Smooth muscle cell (in vitro differentiated cells): ENCODE measurements around the gene ZDHHC18. TPM values are rescaled to one million over a fixed set of nuclear protein-coding genes. Genes with fewer than 3 reads are reported as not detected.
"Not testable (repeated sequence)": the region's sequence is repeated elsewhere in the genome, so short reads cannot be mapped to it uniquely, and the experiment has no call there.

Source experiments
- DNase-seq: peaks from one replicate; lab custom pipeline; 2025; ENCODE audit not compliant: unreplicated experiment; lab: John Stamatoyannopoulos, UW
- H2AFZ ChIP-seq: fragments of 200-600 bp; sonication (generic); 2 replicates; pipeline ENCODE4 v1.6.0; 2016; ENCODE audit warnings: antibody characterized with exemption, low read depth, mild to moderate bottlenecking
- H3F3A ChIP-seq: fragments of 200-600 bp; sonication (generic); 2 replicates; pipeline ENCODE4 v1.6.0; 2017; ENCODE audit warnings: antibody characterized with exemption, low read depth
- H3K27ac ChIP-seq: fragments of 200-600 bp; sonication (generic); 2 replicates; pipeline ENCODE4 v1.5.1; 2016; ENCODE audit warnings: low read depth, mild to moderate bottlenecking
- H3K27me3 ChIP-seq: fragments of 200-600 bp; sonication (generic); 2 replicates; pipeline ENCODE4 v1.6.1; 2016; ENCODE audit warnings: low read depth, mild to moderate bottlenecking
- H3K36me3 ChIP-seq: fragments of 200-600 bp; sonication (generic); 2 replicates; pipeline ENCODE4 v1.5.1; 2016; ENCODE audit warnings: low read depth
- H3K4me1 ChIP-seq: fragments of 200-600 bp; sonication (generic); 2 replicates; pipeline ENCODE4 v1.5.1; 2016; ENCODE audit warnings: low read depth
- H3K4me2 ChIP-seq: fragments of 200-600 bp; sonication (generic); 2 replicates; pipeline ENCODE4 v1.6.0; 2016; ENCODE audit warnings: mild to moderate bottlenecking
- H3K4me3 ChIP-seq: fragments of 200-600 bp; sonication (generic); 2 replicates; pipeline ENCODE4 v1.5.1; 2016; ENCODE audit warnings: mild to moderate bottlenecking
- H3K79me2 ChIP-seq: fragments of 200-600 bp; sonication (generic); 2 replicates; pipeline ENCODE4 v1.6.0; 2016; ENCODE audit warnings: low read depth, mild to moderate bottlenecking
- H3K9ac ChIP-seq: fragments of 200-600 bp; sonication (generic); 2 replicates; pipeline ENCODE4 v1.6.0; 2016; ENCODE audit warnings: low read depth
- H3K9me3 ChIP-seq: fragments of 200-600 bp; sonication (generic); replicated peaks from 2 replicates; pipeline ENCODE4 v1.5.1; 2016; ENCODE audit warnings: low read depth
- H4K20me1 ChIP-seq: fragments of 200-600 bp; sonication (generic); 2 replicates; pipeline ENCODE4 v1.6.0; 2016; ENCODE audit warnings: low read depth
- WGBS: methylation state at CpG from one replicate; pipeline ENCODE4 v1.1.7; 2016; ENCODE audit warnings: low lambda C conversion rate; 5-methylcytosine and 5-hydroxymethylcytosine counted together
- polyA plus RNA-seq: library from polyadenylated mRNA; unstranded; fragments of >200 nt; fragmentation: Nextera tagmentation; extraction: Ambion mirVana; gene quantifications from 2 replicates; pipeline ENCODE4 v1.2.1, GENCODE V29; 2016
- total RNA-seq: library from RNA; depleted of rRNA; stranded (reverse); fragments of >200 nt; gene quantifications from 2 replicates; pipeline ENCODE4 v1.2.3, GENCODE V29; 2014
- TF ChIP-seq, protein P1 (sequence below): fragments of 200-600 bp; sonication (generic); IDR thresholded peaks from 2 replicates; pipeline ENCODE4 v1.5.1; 2017; ENCODE audit warnings: borderline replicate concordance, mild to moderate bottlenecking, antibody characterized with exemption; ENCODE audit not compliant: insufficient read depth, poor library complexity, severe bottlenecking

ZDHHC18 gene
- total and polyA plus RNA-seq, 2 experiments from 2014 or later, result 20.3 to 52.5 TPM

DNA sequence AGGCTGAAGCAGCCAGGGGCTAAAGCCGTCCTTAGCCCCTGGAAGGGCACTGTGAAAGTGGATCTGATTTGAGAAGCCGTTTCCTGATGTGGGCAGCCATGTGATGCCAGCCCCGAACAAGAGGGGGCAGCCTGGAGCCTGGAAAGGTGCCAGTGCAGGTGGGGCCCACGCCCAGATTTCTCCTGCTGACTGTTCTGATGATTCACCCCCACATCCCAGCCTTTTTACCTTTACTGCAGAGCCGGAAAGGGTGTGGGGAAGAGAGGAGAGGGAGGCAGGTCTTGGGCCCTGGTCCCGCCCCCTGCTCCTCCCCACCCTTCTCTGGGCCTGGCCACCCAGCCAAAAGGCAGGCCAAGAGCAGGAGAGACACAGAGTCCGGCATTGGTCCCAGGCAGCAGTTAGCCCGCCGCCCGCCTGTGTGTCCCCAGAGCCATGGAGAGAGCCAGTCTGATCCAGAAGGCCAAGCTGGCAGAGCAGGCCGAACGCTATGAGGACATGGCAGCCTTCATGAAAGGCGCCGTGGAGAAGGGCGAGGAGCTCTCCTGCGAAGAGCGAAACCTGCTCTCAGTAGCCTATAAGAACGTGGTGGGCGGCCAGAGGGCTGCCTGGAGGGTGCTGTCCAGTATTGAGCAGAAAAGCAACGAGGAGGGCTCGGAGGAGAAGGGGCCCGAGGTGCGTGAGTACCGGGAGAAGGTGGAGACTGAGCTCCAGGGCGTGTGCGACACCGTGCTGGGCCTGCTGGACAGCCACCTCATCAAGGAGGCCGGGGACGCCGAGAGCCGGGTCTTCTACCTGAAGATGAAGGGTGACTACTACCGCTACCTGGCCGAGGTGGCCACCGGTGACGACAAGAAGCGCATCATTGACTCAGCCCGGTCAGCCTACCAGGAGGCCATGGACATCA, 36.5 kb downstream of the ZDHHC18 start, which contains the start of gene SFN:
Gene SFN, plus strand, starts transcription at position 369 of the 904 bp plus-strand sequence. Its CDS starts 64 bp downstream, at position 433.
- Histone ChIP-seq H3K9me3 (no peaks in the 10 kb centered on the region), H3K36me3 (no peaks in the 10 kb centered on the region), H3K4me1 (peaks cover 15% of the 10 kb centered on the region), H3K27me3 (no peaks in the 10 kb centered on the region), H3K9ac (peak within 1 kb of the TSS; percentile 61), H3K4me2 (peak within 1 kb of the TSS; percentile 93), H3K79me2 (no peaks in the 10 kb centered on the region), H3K4me3 (peak within 1 kb of the TSS; percentile 59), H2AFZ (no peak within 1 kb of the TSS), H3F3A (no peaks in the 10 kb centered on the region), H3K27ac (peak within 1 kb of the TSS; percentile 78), H4K20me1 (no peaks in the 10 kb centered on the region)
- TF ChIP-seq, protein P1, sequence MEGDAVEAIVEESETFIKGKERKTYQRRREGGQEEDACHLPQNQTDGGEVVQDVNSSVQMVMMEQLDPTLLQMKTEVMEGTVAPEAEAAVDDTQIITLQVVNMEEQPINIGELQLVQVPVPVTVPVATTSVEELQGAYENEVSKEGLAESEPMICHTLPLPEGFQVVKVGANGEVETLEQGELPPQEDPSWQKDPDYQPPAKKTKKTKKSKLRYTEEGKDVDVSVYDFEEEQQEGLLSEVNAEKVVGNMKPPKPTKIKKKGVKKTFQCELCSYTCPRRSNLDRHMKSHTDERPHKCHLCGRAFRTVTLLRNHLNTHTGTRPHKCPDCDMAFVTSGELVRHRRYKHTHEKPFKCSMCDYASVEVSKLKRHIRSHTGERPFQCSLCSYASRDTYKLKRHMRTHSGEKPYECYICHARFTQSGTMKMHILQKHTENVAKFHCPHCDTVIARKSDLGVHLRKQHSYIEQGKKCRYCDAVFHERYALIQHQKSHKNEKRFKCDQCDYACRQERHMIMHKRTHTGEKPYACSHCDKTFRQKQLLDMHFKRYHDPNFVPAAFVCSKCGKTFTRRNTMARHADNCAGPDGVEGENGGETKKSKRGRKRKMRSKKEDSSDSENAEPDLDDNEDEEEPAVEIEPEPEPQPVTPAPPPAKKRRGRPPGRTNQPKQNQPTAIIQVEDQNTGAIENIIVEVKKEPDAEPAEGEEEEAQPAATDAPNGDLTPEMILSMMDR, result peak; percentile 40
- WGBS, result 60% methylated on average over 37 of the region's 37 CpGs
- no peak for DNase-seq

DNA sequence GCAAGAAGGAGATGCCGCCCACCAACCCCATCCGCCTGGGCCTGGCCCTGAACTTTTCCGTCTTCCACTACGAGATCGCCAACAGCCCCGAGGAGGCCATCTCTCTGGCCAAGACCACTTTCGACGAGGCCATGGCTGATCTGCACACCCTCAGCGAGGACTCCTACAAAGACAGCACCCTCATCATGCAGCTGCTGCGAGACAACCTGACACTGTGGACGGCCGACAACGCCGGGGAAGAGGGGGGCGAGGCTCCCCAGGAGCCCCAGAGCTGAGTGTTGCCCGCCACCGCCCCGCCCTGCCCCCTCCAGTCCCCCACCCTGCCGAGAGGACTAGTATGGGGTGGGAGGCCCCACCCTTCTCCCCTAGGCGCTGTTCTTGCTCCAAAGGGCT, 37.2 kb downstream of the ZDHHC18 start:
- WGBS, result 70% methylated on average over 19 of the region's 20 CpGs
- Histone ChIP-seq H3K4me2 (peak overlapping the region; percentile 93), H3K9me3 (no peaks in the 10 kb centered on the region), H3K9ac (peak overlapping the region; percentile 61), H3F3A (no peaks in the 10 kb centered on the region), H3K79me2 (no peaks in the 10 kb centered on the region), H3K27ac (peak overlapping the region; percentile 65), H3K36me3 (no peaks in the 10 kb centered on the region), H3K27me3 (no peaks in the 10 kb centered on the region), H2AFZ (no peak overlapping the region), H4K20me1 (no peaks in the 10 kb centered on the region), H3K4me3 (peak overlapping the region; percentile 59), H3K4me1 (peaks cover 15% of the 10 kb centered on the region)
- no peak for DNase-seq
- TF ChIP-seq, protein P1, result no peak

DNA sequence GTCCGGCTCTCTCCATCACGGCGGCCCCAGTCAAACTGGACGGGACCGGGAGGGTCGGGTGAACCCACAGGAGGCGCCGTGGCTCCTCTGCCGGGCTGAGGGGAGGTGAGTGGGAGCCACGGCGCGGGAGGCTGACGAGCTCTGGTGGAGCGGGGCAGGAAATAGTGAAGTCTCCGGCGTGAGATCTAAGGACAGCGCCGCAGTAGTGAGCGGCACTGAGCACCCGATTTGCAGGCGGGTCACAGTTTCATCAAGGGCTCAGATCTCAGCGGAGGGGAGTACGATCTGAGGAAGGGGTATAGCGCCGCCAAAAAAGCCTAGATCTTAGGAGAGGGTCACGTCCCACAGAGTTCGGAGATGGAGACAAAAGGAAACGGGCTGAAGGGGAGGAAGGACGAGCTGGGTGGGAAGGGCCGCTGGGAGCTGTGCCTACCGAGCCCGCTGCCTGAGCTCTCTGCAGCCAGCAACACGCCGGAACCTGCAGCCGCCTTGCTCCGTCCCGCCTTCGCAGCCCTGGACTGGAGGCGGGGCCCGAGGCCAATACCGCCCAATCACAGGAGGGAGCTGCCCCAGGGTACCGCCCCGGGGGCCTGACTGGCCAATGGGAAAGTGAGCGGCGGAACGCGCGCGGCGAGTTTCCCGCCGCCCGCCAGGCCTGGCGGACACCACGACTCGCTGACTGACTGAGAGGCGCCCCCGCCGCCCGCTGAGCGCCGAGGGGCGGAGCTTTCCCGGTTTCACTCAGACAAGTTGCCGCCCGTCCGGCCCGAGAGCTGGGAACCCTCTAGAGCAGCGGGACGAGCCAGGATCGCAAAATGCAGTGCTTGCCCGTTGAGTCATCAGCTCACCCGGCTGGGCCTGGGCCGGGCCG, 38.4 kb downstream of the ZDHHC18 start:
- H3K27me3 ChIP-seq, result no peaks in the 10 kb centered on the region
- peak overlapping the region; percentile 92 for H3K27ac ChIP-seq
- peak overlapping the region; percentile 59 for H3K4me3 ChIP-seq
- H3K79me2 ChIP-seq, result no peaks in the 10 kb centered on the region
- WGBS, result under 1% methylated on average over 72 of the region's 75 CpGs
- H3F3A ChIP-seq, result no peaks in the 10 kb centered on the region
- no peaks in the 10 kb centered on the region for H3K9me3 ChIP-seq
- TF ChIP-seq, protein P1, result no peak
- H3K4me2 ChIP-seq, result peak overlapping the region; percentile 93
- peaks cover 15% of the 10 kb centered on the region for H3K4me1 ChIP-seq
- no peaks in the 10 kb centered on the region for H4K20me1 ChIP-seq
- no peaks in the 10 kb centered on the region for H3K36me3 ChIP-seq
- DNase-seq, result peak; percentile 92
- H3K9ac ChIP-seq, result peak overlapping the region; percentile 79
- H2AFZ ChIP-seq, result peak overlapping the region; percentile 77

DNA sequence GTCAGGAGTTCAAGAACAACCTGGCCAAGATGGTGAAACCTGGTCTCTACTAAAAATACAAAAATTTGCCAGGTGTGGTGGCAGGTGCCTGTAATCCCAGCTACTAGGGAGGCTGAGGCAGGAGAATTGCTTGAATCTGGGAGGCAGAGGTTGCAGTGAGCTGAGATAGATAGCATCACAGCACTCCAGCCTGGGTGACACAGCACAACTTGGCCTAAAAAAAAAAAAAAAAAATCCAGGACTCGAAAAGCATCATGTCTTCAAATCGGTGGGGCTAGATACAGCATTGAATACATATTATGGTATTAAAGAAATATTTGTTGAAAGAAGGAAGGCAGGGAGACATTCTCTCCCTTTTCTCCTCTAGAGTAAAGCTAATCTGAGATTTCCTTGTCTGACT, 46.6 kb downstream of the ZDHHC18 start:
- H4K20me1 ChIP-seq, H3F3A ChIP-seq, H3K27me3 ChIP-seq, H2AFZ ChIP-seq, H3K9ac ChIP-seq, DNase-seq, H3K4me3 ChIP-seq, H3K4me2 ChIP-seq, H3K36me3 ChIP-seq, H3K9me3 ChIP-seq, H3K79me2 ChIP-seq: not testable (repeated sequence)
- peak overlapping the region; percentile 71 for H3K27ac ChIP-seq
- H3K4me1 ChIP-seq, result peaks cover 16% of the 10 kb centered on the region
- whole genome bisulfite sequencing, result 93% methylated on average over 2 of the region's 2 CpGs
